K562 (cell line): ENCODE results near the gene NVL. TPM values are rescaled to one million over a fixed set of nuclear protein-coding genes. Genes with fewer than 3 reads are reported as not detected.

Experiments used
- BRD9 ChIP-seq: fragments of 450-650 bp; IDR thresholded peaks from 2 replicates; pipeline ENCODE4 v1.6.1; 2018; ENCODE audit warnings: low read depth; ENCODE audit not compliant: partially characterized antibody
- CBX2 ChIP-seq: fragments of 200-600 bp; sonication (generic); IDR thresholded peaks from one replicate; pipeline ENCODE4 v1.6.1; 2012; ENCODE audit warnings: mild to moderate bottlenecking, low read length, inconsistent platforms; ENCODE audit not compliant: insufficient read depth, poor library complexity, severe bottlenecking
- CSDE1 ChIP-seq, 2 experiments: fragments of 450-650 bp; IDR thresholded peaks; 2 replicates each; pipeline ENCODE4 v1.6.1; 2016; ENCODE audit warnings: mild to moderate bottlenecking in 1 of 2
- PCBP1 ChIP-seq: fragments of 200-400 bp; formaldehyde crosslinking; IDR thresholded peaks from 2 replicates; pipeline ENCODE4 v1.6.1; 2018; ENCODE audit warnings: mild to moderate bottlenecking, low read depth, low read length; ENCODE audit not compliant: poor library complexity, severe bottlenecking
- POU5F1 ChIP-seq: fragments of 150-350 bp; IDR thresholded peaks from 2 replicates; pipeline ENCODE4 v1.6.1; 2014; ENCODE audit warnings: borderline replicate concordance, low read length, low read depth, mild to moderate bottlenecking; ENCODE audit not compliant: partially characterized antibody
- PYGO2 ChIP-seq: fragments of 450-650 bp; IDR thresholded peaks from 2 replicates; pipeline ENCODE4 v1.6.1; 2016; ENCODE audit warnings: mild to moderate bottlenecking, missing genetic modification characterization, moderate library complexity, missing compliant biosample characterization
- XRCC3 ChIP-seq: fragments of 450-650 bp; IDR thresholded peaks from 2 replicates; pipeline ENCODE4 v1.6.1; 2017; ENCODE audit warnings: mild to moderate bottlenecking, moderate library complexity
- polyA plus RNA-seq, 8 experiments: library from polyadenylated mRNA; depleted of rRNA in 4 of 8; stranded (reverse) in 5 of 8; unstranded in 3 of 8; fragments of >200 nt; fragmentation: Nextera tagmentation in 2 of 8; fragmentation: Illumina TruSeq in 1 of 8; extraction: Ambion mirVana in 2 of 8; extraction: Trizol in 1 of 8; gene quantifications; 2 replicates each; pipeline versions ENCODE4 v1.2.1 to v1.2.3, GENCODE V29; 2011 to 2014; ENCODE audit warnings: inconsistent platforms in 1 of 8, missing spikeins in 1 of 8
- total RNA-seq, 7 experiments: library from RNA; depleted of rRNA in 6 of 7; stranded (reverse); fragments of >200 nt in 6 of 7; fragmentation: Illumina TruSeq in 2 of 7; extraction: Trizol in 2 of 7; gene quantifications; 2 replicates each; pipeline versions ENCODE4 v1.2.1 to v1.2.3, GENCODE V29; 2011 to 2021; ENCODE audit warnings: low replicate concordance in 1 of 7
- TF ChIP-seq, protein P1 (sequence below): IDR thresholded peaks from 2 replicates; pipeline ENCODE4 v1.6.1; 2012; ENCODE audit warnings: low read depth, low read length, improper control_type of control experiment, borderline replicate concordance
- TF ChIP-seq, protein P2 (sequence below): fragments of 450-650 bp; IDR thresholded peaks from 2 replicates; pipeline ENCODE4 v1.6.1; 2016
- TF ChIP-seq, protein P3 (sequence below): fragments of 200-800 bp; sonication (Bioruptor generic); IDR thresholded peaks from 2 replicates; pipeline ENCODE4 v1.6.1; 2016; ENCODE audit warnings: missing genetic modification characterization, missing compliant biosample characterization
- TF ChIP-seq, protein P4 (sequence below): fragments of 450-650 bp; formaldehyde crosslinking; IDR thresholded peaks from 2 replicates; pipeline ENCODE4 v1.4.0; 2020; ENCODE audit warnings: mild to moderate bottlenecking, moderate library complexity
- TF ChIP-seq, protein P5 (sequence below): fragments of 250-450 bp; sonication (Bioruptor Pico); IDR thresholded peaks from 2 replicates; pipeline ENCODE4 v1.6.1; 2021; ENCODE audit warnings: mild to moderate bottlenecking

NVL gene
- total and polyA plus RNA-seq, 9 of the 15 experiments (the other 6 are each of a cell fraction or from before 2014, with no cell fraction given): 32.5 to 86.6 (median 62.9) TPM

DNA sequence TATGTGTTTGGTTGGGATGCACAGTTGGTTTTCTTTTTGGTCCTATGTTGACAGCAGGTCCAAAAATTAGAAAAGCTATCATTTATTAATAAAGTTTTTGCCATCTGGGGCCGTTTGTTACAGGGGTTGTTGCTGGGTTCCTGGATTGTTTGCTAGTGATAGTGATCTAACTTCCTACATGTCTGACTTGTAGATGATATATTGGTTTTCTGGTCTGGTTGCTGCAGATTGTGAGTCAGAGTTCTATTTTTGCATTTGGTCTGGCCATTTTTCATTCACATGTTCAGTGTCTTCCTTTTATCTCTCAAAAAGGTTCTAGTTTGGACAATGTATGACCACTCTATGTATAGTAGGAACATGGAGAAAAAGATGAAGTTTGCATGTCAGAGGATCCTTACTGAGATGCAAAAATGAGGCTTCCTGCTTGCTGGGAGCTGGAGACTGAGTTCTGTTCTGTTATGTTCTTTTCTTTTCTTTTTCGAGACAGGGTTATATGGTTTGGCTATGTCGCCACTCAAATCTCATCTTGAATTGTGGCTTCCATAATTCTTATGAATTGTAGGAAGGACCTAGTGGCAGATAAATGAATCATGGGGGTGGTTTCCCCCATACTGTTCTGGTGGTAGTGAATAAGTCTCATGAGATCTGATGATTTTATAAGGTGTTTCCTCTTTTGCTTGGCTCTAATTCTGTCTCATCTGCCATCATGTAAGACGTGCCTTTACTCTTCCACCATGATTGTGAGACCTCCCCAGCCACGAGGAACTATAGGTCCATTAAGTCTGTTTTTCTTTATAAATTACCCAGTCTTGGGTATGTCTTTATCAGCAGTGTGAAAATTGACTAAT is 4.2 kb upstream of the NVL start (continued):
- no peak for TF ChIP-seq XRCC3
- TF ChIP-seq PYGO2 (tag): no peak
- TF ChIP-seq, protein P1, sequence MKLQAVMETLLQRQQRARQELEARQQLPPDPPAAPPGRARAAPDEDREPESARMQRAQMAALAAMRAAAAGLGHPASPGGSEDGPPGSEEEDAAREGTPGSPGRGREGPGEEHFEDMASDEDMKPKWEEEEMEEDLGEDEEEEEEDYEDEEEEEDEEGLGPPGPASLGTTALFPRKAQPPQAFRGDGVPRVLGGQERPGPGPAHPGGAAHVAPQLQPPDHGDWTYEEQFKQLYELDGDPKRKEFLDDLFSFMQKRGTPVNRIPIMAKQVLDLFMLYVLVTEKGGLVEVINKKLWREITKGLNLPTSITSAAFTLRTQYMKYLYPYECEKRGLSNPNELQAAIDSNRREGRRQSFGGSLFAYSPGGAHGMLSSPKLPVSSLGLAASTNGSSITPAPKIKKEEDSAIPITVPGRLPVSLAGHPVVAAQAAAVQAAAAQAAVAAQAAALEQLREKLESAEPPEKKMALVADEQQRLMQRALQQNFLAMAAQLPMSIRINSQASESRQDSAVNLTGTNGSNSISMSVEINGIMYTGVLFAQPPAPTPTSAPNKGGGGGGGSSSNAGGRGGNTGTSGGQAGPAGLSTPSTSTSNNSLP: no peak
- no peak for TF ChIP-seq BRD9
- no peak for TF ChIP-seq PCBP1
- TF ChIP-seq POU5F1: no peak
- TF ChIP-seq CSDE1 (IDR thresholded peaks at IDR 0.05): no peak
- TF ChIP-seq, protein P2, sequence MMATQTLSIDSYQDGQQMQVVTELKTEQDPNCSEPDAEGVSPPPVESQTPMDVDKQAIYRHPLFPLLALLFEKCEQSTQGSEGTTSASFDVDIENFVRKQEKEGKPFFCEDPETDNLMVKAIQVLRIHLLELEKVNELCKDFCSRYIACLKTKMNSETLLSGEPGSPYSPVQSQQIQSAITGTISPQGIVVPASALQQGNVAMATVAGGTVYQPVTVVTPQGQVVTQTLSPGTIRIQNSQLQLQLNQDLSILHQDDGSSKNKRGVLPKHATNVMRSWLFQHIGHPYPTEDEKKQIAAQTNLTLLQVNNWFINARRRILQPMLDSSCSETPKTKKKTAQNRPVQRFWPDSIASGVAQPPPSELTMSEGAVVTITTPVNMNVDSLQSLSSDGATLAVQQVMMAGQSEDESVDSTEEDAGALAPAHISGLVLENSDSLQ: peak; percentile 95
- TF ChIP-seq, protein P3, sequence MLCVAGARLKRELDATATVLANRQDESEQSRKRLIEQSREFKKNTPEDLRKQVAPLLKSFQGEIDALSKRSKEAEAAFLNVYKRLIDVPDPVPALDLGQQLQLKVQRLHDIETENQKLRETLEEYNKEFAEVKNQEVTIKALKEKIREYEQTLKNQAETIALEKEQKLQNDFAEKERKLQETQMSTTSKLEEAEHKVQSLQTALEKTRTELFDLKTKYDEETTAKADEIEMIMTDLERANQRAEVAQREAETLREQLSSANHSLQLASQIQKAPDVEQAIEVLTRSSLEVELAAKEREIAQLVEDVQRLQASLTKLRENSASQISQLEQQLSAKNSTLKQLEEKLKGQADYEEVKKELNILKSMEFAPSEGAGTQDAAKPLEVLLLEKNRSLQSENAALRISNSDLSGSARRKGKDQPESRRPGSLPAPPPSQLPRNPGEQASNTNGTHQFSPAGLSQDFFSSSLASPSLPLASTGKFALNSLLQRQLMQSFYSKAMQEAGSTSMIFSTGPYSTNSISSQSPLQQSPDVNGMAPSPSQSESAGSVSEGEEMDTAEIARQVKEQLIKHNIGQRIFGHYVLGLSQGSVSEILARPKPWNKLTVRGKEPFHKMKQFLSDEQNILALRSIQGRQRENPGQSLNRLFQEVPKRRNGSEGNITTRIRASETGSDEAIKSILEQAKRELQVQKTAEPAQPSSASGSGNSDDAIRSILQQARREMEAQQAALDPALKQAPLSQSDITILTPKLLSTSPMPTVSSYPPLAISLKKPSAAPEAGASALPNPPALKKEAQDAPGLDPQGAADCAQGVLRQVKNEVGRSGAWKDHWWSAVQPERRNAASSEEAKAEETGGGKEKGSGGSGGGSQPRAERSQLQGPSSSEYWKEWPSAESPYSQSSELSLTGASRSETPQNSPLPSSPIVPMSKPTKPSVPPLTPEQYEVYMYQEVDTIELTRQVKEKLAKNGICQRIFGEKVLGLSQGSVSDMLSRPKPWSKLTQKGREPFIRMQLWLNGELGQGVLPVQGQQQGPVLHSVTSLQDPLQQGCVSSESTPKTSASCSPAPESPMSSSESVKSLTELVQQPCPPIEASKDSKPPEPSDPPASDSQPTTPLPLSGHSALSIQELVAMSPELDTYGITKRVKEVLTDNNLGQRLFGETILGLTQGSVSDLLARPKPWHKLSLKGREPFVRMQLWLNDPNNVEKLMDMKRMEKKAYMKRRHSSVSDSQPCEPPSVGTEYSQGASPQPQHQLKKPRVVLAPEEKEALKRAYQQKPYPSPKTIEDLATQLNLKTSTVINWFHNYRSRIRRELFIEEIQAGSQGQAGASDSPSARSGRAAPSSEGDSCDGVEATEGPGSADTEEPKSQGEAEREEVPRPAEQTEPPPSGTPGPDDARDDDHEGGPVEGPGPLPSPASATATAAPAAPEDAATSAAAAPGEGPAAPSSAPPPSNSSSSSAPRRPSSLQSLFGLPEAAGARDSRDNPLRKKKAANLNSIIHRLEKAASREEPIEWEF (CRISPR knock-in tag): no peak
- TF ChIP-seq, protein P4, sequence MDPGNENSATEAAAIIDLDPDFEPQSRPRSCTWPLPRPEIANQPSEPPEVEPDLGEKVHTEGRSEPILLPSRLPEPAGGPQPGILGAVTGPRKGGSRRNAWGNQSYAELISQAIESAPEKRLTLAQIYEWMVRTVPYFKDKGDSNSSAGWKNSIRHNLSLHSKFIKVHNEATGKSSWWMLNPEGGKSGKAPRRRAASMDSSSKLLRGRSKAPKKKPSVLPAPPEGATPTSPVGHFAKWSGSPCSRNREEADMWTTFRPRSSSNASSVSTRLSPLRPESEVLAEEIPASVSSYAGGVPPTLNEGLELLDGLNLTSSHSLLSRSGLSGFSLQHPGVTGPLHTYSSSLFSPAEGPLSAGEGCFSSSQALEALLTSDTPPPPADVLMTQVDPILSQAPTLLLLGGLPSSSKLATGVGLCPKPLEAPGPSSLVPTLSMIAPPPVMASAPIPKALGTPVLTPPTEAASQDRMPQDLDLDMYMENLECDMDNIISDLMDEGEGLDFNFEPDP (CRISPR knock-in tag): no peak
- TF ChIP-seq, protein P5, sequence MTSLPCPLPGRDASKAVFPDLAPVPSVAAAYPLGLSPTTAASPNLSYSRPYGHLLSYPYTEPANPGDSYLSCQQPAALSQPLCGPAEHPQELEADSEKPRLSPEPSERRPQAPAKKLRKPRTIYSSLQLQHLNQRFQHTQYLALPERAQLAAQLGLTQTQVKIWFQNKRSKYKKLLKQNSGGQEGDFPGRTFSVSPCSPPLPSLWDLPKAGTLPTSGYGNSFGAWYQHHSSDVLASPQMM (CRISPR knock-in tag): no peak
- no peak for TF ChIP-seq CBX2
